ENCODE data around the gene ASGR2. TPM values are rescaled to one million over a fixed set of nuclear protein-coding genes. Genes with fewer than 3 reads are reported as not detected.

The ASGR2 gene
- total and polyA plus RNA-seq, 2 of the 13 experiments (the other 11 are each of a cell fraction or from before 2014, with no cell fraction given) = 320 to 754 TPM

- no peak for TF ChIP-seq MXD3 (CRISPR knock-in tag; IDR thresholded peaks at IDR 0.05)
- TF ChIP-seq DZIP1 (CRISPR knock-in tag; IDR thresholded peaks at IDR 0.05) = no peak
- TF ChIP-seq SIX1 (CRISPR knock-in tag; IDR thresholded peaks at IDR 0.05; ENCODE audit: borderline replicate concordance) = no peak
- no peak for TF ChIP-seq ZNF230 (CRISPR knock-in tag; IDR thresholded peaks at IDR 0.05)
- no peak for TF ChIP-seq IKZF4 (CRISPR knock-in tag; IDR thresholded peaks at IDR 0.05; ENCODE audit: borderline replicate concordance, low read depth, not compliant biosample characterization)
- no peak for TF ChIP-seq ZBTB3 (CRISPR knock-in tag; IDR thresholded peaks at IDR 0.05; ENCODE audit: borderline replicate concordance, low read depth)
- TF ChIP-seq FOXA3 (CRISPR knock-in tag; IDR thresholded peaks at IDR 0.05) = 0 out of 2 replicates have a peak, but pooled peaks have one; percentile 8
- peak in 1 of 2 experiments; percentile 29; a peak in 1 of 4 replicates for TF ChIP-seq HMGXB4 (CRISPR knock-in tag; IDR thresholded peaks at IDR 0.05; ENCODE audit: borderline replicate concordance in 1 of 2, low read depth in 1 of 2)
- no peak for TF ChIP-seq ZBTB25 (CRISPR knock-in tag; IDR thresholded peaks at IDR 0.05)
- TF ChIP-seq ZNF407 (CRISPR knock-in tag; IDR thresholded peaks at IDR 0.05; ENCODE audit: not compliant biosample characterization) = no peak
- no peak for TF ChIP-seq ZFP82 (CRISPR knock-in tag; IDR thresholded peaks at IDR 0.05; ENCODE audit: borderline replicate concordance)
- no peak for TF ChIP-seq HCFC1 (IDR thresholded peaks at IDR 0.05; ENCODE audit: low read depth, low read length)
- TF ChIP-seq NR1H2 (CRISPR knock-in tag; IDR thresholded peaks at IDR 0.05; ENCODE audit: borderline replicate concordance, low read depth) = no peak
- TF ChIP-seq ZFP37 (CRISPR knock-in tag; IDR thresholded peaks at IDR 0.05; ENCODE audit: borderline replicate concordance) = no peak
- TF ChIP-seq ZNF605 (CRISPR knock-in tag; IDR thresholded peaks at IDR 0.05) = no peak
These were observed 18.8 kb upstream of the ASGR2 start (continued) for GRCh38 chr17:7133424-7133823.
